GM21423 (cell line): Measurements from ENCODE around the gene ELMO1.

ENCODE experiments used
- ATAC-seq: cut with Tn5 transposase; IDR thresholded peaks from one replicate; pipeline ENCODE4 v1.9.1; 2021; ENCODE audit warnings: mild to moderate bottlenecking, moderate library complexity; ENCODE audit not compliant: unreplicated experiment

Gene ELMO1

GRCh38 chr7:37109016-37109683, 339.5 kb downstream of the ELMO1 start:
- ATAC-seq: no peak

GRCh38 chr7:37108615-37109014, 340.0 kb downstream of the ELMO1 start:
- no peak for ATAC-seq

- ATAC-seq: no peak
These were observed 341.5 kb downstream of the ELMO1 start for GRCh38 chr7:37107047-37107750.

- ATAC-seq: no peak
These were observed 342.9 kb downstream of the ELMO1 start for GRCh38 chr7:37105762-37106161.

- no peak for ATAC-seq
These were observed 343.7 kb downstream of the ELMO1 start for GRCh38 chr7:37104822-37105518.

GRCh38 chr7:37102518-37103137, 346.0 kb downstream of the ELMO1 start:
- ATAC-seq: no peak

- ATAC-seq: no peak
These were observed 347.8 kb downstream of the ELMO1 start for GRCh38 chr7:37100735-37101331.

GRCh38 chr7:37098762-37099161, 349.9 kb downstream of the ELMO1 start:
- ATAC-seq: no peak

GRCh38 chr7:37097983-37098382, 350.7 kb downstream of the ELMO1 start:
- ATAC-seq: no peak

- no peak for ATAC-seq
These were observed 351.4 kb downstream of the ELMO1 start for GRCh38 chr7:37097276-37097675.

- no peak for ATAC-seq
These were observed 352.3 kb downstream of the ELMO1 start for GRCh38 chr7:37096341-37096740.

- no peak for ATAC-seq
These were observed 353.5 kb downstream of the ELMO1 start for GRCh38 chr7:37095122-37095521.

- ATAC-seq: no peak
These were observed 355.4 kb downstream of the ELMO1 start for GRCh38 chr7:37093257-37093656.

GRCh38 chr7:37092548-37092947, 356.1 kb downstream of the ELMO1 start:
- ATAC-seq: no peak

GRCh38 chr7:37089972-37090371, 358.7 kb downstream of the ELMO1 start:
- ATAC-seq: no peak

- ATAC-seq: no peak
These were observed 363.1 kb downstream of the ELMO1 start for GRCh38 chr7:37085600-37085999.

GRCh38 chr7:37084303-37084702, 364.4 kb downstream of the ELMO1 start:
- no peak for ATAC-seq

- no peak for ATAC-seq
These were observed 365.2 kb downstream of the ELMO1 start for GRCh38 chr7:37083311-37084096.

GRCh38 chr7:37081436-37081835, 367.2 kb downstream of the ELMO1 start:
- ATAC-seq: no peak

- no peak for ATAC-seq
These were observed 369.2 kb downstream of the ELMO1 start for GRCh38 chr7:37079420-37079819.
